Measurements from ENCODE around the gene IL37.
"Not testable (repeated sequence)": the region's sequence is repeated elsewhere in the genome, so short reads cannot be mapped to it uniquely, and the experiment has no call there.

The IL37 gene

DNA sequence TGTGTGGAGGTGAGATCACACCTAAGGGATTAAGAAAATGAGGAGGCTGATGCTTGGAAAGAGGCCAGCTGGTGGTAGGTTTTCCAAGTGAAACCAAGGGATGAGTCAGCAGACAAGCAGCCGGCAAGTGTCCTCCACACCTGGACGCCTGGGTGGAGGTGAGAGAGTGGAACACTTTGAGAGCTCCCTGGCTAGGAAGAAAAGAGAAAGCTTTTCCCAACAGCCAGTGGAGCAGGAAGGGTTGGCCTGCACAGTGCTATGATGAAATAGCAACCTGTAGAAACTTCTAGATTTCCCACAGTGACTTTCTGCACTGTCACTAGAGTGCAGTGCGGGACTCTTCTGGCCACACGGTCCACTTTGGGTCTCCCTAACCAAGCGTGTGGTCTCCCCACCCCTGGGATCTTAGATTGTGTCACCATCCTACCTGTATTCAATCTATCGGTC lies 19.6 kb upstream of the IL37 start:
- DNase-seq (ENCODE audit: low read depth) = no peak

DNA sequence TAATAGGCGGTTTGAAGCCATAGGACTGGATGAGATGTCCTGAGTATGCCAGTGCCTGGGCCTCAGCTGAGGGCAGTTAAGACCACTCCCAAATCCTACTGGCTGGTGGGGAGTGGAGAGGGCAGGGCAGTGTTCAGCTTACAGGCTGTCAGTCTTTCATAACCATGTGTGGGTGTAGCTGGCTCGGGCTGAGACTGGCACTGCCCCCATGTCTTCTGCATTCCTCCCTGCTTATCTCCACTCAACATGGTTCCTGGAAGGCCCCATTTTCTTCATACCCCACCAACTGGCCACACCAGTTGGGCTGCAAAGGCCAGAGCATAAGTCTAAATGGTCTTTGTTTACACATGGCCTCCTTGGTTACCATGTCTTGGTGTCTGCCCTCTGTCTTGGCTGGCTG lies 17.2 kb upstream of the IL37 start:
- DNase-seq (ENCODE audit: low read depth) = no peak

DNA sequence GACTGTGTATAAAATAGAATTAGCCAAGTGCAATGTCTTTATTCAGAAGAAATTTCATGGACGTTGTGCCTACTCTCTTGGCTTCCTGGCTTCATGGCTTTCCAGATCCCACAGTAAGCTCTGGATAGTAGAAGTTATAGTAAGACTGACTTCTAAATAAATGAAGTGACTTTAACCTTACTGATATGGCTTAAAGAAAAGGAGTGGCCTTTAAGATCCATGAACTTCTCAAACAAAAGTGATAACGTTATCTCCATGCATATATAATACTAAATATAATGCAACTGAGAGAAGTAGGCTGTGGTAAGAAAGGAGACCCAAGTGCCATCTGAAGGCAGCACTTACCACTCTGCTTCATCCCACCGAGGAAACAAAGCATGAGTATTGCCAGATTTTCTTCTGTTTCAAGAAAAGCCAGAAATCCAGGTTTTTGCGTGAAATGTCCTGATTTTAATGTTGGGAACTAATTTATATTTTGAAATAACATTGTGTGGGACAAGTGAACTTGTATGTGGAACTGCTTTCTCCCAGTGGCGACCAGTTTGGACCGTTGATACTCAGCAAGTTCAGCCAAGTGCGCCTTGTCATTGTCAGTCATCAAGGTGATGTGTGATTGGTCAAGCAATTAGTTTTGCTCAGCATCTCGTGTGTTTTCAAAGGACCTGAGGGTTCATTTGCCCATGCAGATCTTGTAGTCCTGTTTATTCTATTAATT lies 13.9 kb upstream of the IL37 start:
- no peak for DNase-seq (ENCODE audit: low read depth)

DNA sequence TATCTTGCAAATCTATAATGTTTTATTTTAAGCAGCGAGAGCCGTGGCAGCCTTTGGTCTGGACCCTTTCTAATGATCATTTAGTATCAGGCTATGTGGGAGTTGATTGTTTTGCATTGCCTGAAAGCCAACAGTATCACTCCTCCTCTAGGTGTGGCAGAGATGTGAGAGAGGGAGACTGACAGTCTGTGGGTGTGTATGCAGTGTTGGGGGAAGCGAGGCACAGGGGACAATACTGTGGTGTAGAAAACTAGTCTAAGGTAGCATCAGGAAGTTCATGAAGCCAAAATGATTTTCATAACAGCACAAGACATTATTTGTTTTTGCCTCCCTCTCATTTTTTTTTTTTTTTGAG lies 13.4 kb upstream of the IL37 start:
- DNase-seq (ENCODE audit: low read depth) = no peak

DNA sequence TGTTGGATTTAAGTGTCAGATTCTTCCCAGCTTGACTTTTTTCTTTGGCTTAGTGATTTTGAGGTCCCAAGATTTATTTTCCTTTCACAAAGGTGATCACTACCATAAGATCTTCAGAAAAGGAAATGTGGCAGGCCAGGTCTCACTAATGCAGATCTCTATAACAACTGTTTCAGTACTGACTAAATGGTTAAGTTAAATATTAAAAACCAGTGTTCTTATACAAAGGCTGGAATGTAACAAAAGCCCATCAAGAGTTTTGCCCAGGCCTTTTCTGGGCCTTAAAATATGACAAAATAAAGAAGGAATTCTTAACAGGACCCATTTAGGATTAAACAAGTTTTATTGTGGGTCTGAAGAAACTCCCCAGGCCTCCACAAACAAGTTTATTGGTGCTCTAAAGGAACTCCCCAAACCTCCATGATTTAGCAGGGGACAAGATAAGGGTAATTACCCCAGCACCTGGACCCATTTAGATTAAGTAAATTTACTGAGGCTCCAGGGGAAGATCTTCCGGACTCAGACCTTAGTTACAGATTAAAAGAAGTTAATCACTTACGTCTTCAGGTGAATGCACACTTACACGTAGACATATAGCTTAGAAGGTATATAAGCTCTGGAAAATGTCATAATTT lies 9.4 kb upstream of the IL37 start:
- not testable (repeated sequence) for DNase-seq (ENCODE audit: low read depth)

DNA sequence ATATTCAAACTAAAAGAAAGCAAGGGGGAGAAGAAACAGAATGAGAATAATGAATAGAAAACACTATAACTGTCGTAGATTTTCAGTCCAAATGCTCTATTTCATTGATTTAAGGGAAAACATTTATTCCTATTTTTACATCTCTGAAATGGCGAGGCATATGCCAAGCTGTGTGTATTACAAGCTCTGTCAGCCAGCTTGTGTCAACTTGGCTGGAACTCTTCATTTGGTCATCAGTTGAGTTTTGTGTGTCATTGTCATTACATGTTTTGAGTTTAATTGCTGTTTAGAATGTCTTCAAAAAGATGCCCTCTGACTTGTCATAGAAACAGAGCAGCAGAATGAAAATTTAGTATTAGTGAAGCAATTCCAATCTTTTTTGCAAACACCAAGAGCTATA lies 8.1 kb upstream of the IL37 start:
- no peak for DNase-seq (ENCODE audit: low read depth)

DNA sequence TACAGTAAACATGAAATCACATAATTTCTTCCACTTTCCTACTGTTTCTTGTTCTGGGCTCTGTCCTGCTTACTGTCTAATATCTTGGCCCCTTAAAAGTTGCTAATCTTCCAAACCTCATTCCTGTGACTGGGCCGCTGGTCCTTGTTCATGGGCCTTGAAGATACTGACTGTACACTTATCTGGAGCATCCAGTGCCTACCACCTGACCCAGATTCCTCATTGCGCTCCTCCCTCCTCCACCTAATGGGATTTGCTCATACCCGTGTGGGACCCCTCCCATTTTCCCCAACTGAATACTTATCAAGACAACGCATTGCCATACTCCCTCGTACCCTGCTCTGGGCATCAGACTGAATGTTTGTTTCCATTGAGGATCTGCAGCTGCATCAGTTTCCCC lies 6.1 kb upstream of the IL37 start:
- no peak for DNase-seq (ENCODE audit: low read depth)

DNA sequence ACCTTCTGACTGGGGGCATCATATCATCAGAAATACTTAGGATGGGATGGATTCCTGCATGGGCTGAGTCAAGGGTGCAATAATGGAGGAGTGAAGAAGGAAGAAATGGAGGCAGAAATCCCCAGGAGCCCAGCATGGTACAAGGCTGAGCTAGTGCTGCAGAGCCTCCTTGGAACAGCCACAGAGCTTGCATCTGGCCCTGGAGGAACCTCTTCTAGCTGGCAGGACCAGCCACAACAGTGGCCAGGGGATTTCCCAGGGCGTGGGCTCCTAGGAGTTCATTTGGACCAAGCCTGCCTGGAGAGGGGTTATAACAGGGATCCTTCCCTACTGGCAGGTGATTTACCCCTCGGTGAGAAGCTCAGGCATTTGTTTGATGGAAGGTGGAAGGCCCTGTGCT lies 4.7 kb upstream of the IL37 start:
- no peak for DNase-seq (ENCODE audit: low read depth)

DNA sequence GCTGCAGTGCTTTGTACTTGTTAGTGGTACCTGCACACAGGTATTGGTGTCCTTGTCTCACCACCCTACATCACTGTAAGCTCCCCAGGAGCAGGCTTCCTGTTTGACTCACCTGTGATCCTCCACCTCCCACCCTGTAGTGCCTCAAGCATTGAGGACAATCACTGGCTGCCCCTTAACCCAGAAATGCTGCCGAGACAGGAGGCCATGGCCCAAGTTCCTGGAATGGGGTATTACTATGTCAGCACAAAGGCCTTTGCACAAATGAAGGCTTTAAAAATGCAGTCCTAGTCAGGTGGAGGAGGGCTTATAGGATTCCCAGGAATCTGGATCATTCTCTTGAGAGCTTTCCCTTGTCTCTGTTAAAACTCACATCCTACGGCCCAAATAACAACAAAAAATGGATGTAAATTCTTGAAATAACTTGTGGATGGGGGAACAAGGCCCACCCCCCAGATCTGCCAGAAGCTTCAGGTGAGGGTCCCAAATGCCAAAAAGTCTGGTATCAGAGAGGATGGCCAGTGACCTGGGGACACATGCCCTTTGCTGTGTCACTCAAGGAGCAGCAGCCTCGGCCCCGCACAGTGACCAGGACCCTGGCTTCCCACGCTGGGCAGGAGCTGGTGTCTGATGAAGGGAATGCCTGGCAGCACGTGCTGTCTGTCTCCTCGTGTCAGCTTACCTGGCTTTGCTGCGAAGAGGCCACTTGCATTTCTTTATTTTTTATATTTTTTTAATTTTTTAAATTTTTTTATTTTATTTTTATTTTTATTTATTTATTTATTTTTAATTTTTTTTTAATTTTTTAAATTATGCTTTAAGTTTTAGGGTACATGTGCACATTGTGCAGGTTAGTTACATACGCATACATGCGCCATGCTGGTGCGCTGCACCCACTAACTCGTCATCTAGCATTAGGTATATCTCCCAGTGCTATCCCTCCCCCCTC lies 3.7 kb upstream of the IL37 start:
- no peak for DNase-seq (ENCODE audit: low read depth)

DNA sequence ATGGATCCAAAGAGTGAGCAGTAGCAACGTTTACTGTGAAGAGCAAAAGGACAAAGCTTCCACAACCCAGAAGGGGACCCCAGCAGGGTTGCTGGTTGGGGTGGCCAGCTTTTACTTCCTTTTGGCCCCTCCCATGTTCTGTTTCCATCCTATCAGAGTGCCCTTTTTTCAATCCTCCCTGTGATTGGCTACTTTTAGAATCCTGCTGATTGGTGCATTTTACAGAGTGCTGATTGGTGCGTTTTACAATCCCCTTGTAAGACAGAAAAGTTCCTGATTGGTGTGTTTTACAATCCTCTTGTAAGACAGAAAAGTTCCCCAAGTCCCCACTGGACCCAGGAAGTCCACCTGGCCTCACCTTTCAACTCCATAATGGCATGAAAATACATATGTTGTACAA lies 2.4 kb upstream of the IL37 start:
- DNase-seq (ENCODE audit: low read depth) = not testable (repeated sequence)

DNA sequence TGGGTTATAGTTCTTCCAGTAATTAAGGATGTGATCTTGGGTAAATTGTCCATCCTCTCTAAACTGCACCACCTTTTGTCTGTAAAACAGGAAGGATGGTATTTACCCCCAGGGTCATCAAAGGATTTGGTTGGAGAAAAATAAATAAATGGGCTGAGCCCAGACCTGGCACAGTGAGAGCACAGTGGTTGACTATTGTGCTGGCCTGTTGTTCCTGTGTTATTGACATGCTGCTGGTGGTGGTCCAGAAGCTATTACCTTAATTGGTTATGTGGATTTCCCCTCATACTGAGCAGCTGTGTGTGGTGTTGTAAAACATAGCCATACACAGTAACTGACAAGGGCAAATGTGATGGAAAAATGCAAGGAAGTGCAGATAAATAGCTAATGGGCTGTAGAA lies 746 bp upstream of the IL37 start:
- DNase-seq (ENCODE audit: low read depth) = no peak

DNA sequence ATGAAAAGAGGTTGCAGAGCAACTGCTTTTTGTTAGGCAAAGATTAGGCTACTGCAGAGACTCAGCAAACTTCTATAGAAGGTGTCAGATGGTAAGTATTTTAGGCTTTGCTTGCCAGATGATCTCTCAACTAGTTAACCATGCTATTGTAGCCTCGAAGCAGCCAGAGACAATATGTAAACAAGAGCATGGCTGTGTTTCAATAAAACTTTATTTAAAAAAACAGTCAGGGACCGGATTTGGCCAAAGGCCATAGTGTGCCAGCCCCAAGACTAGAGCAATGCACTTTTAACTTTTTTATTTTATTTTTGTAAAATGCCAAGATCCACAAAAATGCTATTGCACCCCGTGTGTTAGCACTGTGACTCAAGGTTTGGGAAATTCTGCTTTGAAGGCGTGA lies 1.4 kb downstream of the IL37 start:
- no peak for DNase-seq (ENCODE audit: low read depth)

DNA sequence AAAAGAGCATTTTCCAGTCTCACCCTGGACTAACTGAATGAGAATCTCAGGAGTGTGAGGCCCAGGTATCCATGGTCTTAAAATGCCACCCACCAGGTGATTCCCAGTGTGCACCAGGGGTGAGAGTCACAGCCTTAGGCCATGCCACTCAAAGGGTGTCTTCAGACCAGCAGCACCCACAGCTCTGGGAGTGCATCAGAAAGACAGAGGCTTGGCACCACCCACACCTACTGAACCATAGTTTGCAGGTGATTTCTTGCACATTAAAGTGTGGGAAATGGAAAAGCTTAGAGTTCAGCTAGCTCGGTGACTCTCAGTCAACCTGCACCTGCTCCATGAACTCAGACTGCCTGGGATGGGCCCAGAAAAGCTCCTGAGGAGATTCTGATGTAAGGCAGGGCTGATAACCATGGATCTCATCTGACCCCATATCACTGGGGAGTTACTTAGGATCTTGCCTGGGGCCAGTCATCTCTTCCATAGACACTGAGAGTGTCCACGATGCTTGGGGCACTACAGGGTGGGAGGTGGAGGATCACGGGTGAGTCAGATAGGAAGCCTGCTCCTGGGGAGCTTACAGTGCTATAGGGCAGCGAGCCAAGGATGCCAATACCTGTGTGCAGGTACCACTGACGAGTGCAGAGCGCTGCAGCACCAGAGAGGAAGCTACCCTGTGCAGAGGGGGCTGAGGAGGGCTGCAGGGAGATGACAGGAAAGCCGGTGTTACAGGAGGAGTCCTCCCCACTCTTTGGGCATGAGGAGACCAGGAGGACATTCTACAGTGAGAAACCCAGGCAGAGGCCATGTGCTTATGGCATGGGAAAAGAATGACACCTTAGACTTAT lies 4.6 kb downstream of the IL37 start:
- no peak for DNase-seq (ENCODE audit: low read depth)

DNA sequence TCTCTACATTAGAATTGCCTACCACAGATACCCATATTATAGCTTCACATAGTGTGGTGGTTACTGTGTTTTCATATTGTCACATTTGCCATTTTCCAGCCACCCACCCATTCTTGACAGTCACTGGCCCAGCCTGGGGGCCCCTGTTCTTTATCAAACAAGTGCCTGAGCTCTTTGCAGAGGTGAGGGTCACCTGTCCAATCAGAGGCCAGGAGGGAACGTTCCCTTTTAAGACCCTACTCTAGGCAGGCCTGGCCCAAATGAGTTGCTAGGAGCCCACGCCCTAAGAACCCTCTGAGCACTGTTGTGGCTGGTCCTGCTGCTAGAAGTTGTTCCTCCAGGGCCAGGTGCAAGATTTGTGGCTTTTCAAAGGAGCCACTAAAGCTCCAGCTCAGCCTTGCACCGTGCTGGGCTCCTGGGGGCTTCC lies 5.2 kb downstream of the IL37 start:
- DNase-seq (ENCODE audit: low read depth) = no peak

DNA sequence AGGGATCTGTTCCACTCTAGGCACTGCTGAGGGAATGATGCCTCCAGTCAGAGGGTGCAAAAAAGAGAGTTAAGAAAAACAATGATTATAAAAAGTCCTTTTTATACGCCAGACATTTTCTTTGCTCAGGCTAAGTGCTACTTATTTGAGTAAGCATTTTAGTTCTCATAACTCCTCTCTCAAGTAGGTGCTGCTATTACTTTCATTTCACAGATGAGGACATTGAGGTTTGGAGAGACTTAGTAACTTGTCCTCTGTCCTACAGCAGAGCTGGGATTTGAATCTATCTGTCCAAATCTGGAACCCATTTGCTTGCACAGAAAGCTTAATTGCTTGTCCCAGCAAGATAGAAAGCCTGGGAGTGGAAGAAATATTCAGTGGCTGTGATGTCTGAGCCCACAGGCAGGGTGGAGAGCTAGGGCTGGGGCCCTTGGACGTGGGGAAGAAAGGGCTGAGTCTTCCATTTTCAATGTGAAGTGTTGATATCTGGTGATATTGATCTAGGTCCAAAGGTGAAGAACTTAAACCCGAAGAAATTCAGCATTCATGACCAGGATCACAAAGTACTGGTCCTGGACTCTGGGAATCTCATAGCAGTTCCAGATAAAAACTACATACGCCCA lies 5.8 kb downstream of the IL37 start:
- DNase-seq (ENCODE audit: low read depth) = no peak

DNA sequence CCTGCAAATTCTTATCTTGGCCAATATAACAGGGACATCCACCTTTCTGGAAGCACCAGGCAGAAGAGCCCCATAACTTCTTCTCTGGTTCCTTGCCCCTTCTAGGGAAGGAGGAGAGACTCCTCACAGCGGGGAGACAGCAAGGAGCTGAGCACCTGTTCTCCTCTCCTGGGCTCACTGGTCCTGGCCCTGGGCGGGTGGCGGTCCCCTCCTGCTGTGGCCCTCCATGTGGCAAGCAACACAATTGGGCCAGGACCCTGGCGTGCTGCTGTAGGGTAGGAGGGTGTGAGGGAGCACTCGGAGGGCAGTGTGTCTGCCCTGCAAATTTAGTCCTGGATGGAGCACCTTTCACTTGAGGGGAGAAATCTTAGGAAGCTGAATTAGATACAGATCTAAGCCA lies 6.9 kb downstream of the IL37 start:
- no peak for DNase-seq (ENCODE audit: low read depth)

DNA sequence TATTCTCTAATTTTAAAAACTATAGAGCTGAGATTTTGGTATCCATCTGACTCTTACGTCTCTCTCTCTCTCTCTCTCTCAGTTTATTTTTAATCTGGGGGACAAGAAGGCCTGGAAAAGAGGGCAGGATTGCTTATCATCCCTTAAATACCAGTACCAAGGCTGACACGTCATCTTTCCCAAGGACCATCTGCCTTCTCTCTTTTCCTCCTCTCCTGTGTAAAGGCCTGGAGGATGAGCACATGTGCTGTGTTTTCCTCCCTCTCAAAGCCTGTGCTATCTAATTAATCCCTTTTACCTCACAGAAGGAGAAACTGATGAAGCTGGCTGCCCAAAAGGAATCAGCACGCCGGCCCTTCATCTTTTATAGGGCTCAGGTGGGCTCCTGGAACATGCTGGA lies 7.3 kb downstream of the IL37 start:
- DNase-seq (ENCODE audit: low read depth) = no peak

DNA sequence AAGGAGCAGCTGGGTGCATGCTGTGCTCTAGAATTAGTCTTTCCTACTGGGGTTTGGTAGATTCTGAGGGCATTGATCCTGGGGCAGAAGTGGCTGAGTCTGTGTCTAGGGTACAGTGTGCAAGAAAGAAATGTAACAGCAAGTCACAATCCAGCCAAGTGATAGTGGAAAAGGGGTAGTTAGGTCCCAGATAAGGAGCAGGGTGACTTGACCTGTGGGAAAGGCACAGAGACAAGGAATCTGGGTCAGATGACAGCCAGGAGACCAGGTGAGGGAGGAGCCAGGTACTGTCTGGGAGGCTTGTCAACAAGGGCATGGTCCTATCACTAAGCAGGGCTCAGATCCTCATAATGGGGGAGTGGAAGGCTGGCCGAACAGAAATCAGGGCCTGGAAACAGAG lies 8.1 kb downstream of the IL37 start:
- no peak for DNase-seq (ENCODE audit: low read depth)

DNA sequence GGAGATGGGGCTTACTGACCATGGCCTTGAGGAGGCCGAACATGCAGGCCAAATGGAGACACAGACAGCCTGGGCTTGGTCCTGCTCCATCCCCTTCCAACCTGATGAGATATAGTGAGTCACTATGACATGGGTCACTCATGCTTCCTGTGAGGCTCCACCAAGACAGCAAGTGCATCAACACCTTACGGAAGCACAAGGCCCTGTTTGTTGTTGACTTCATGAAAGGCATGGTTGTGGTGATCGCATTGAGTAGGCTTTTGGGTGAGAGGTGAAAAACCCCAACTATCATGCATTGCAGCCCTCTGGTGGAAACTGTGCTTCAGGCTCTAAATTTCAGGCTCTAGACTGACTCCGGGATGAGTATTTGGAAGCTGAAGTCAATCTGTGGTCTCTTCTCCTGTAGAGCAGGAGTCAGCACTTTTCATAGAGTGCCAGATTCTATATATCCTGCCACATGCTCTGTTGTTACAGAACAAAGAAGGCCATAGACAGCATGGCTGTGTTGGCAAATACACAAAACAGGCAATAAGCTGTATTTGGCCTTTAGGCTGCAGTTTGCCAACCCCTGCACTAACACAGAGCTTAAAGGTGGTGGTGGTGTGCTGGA lies 10.1 kb downstream of the IL37 start:
- no peak for DNase-seq (ENCODE audit: low read depth)

DNA sequence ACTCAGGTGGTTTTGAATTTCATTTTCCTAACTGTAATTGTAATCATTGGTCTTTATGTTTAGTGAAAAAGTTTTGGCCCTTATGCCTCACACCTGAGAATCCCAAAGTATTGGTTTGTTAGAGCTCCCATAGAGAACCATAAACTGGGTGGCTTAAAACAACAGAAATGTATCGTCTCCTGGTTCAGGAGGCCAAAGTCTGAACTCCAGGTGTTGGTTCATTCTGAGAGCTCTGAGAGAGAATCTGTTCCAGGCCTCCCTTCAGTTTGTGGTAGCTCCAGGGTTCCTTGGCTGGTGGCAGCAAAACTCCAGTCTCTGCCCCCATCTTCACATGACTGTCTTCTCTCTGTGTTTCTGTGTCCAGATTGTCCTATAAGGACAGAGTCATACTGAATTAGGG lies 11.0 kb downstream of the IL37 start:
- DNase-seq (ENCODE audit: low read depth) = no peak
